WTC11 (cell line): Measurements from ENCODE around the gene SLAMF6.

Source experiments
- AFF4 ChIP-seq: sonication (generic); formaldehyde crosslinking; IDR thresholded peaks from 2 replicates; pipeline ENCODE4 v1.8.1; 2023; ENCODE audit warnings: mild to moderate bottlenecking, missing genetic modification reagents, borderline replicate concordance
- CREM ChIP-seq: sonication (generic); formaldehyde crosslinking; IDR thresholded peaks from 2 replicates; pipeline ENCODE4 v1.8.1; 2022; ENCODE audit warnings: mild to moderate bottlenecking, missing genetic modification reagents, moderate library complexity
- E2F4 ChIP-seq: sonication (generic); formaldehyde crosslinking; IDR thresholded peaks from 2 replicates; pipeline ENCODE4 v1.8.1; 2022; ENCODE audit warnings: low read depth, mild to moderate bottlenecking, moderate library complexity, missing genetic modification reagents, borderline replicate concordance
- ESRRA ChIP-seq: sonication (generic); formaldehyde crosslinking; IDR thresholded peaks from 2 replicates; pipeline ENCODE4 v1.8.1; 2022; ENCODE audit warnings: mild to moderate bottlenecking, missing genetic modification reagents, borderline replicate concordance
- FOXK1 ChIP-seq: sonication (generic); formaldehyde crosslinking; IDR thresholded peaks from 2 replicates; pipeline ENCODE4 v1.8.0; 2022; ENCODE audit warnings: mild to moderate bottlenecking, moderate library complexity, missing genetic modification reagents
- RELA ChIP-seq: sonication (generic); formaldehyde crosslinking; IDR thresholded peaks from 2 replicates; pipeline ENCODE4 v1.8.1; 2022; ENCODE audit warnings: missing genetic modification reagents, mild to moderate bottlenecking, borderline replicate concordance
- RORB ChIP-seq: fragments of 250-450 bp; sonication (Bioruptor Pico); IDR thresholded peaks from 2 replicates; pipeline ENCODE4 v1.9.0; 2021; ENCODE audit warnings: mild to moderate bottlenecking
- TEAD4 ChIP-seq: sonication (generic); formaldehyde crosslinking; IDR thresholded peaks from 2 replicates; pipeline ENCODE4 v1.8.0; 2022; ENCODE audit warnings: mild to moderate bottlenecking, missing genetic modification reagents
- USF1 ChIP-seq: sonication (generic); formaldehyde crosslinking; IDR thresholded peaks from 2 replicates; pipeline ENCODE4 v1.8.0; 2022; ENCODE audit warnings: mild to moderate bottlenecking, missing genetic modification reagents
- TF ChIP-seq, protein P1 (sequence below): fragments of 200-600 bp; IDR thresholded peaks from 2 replicates; pipeline ENCODE4 v1.8.0; 2022; ENCODE audit warnings: antibody characterized with exemption
- TF ChIP-seq, protein P2 (sequence below): sonication (generic); formaldehyde crosslinking; IDR thresholded peaks from 2 replicates; pipeline ENCODE4 v1.8.1; 2022; ENCODE audit warnings: mild to moderate bottlenecking, moderate library complexity, missing genetic modification reagents
- TF ChIP-seq, protein P3 (sequence below): sonication (generic); formaldehyde crosslinking; IDR thresholded peaks from 2 replicates; pipeline ENCODE4 v1.8.0; 2022; ENCODE audit warnings: mild to moderate bottlenecking, missing genetic modification reagents

DNA sequence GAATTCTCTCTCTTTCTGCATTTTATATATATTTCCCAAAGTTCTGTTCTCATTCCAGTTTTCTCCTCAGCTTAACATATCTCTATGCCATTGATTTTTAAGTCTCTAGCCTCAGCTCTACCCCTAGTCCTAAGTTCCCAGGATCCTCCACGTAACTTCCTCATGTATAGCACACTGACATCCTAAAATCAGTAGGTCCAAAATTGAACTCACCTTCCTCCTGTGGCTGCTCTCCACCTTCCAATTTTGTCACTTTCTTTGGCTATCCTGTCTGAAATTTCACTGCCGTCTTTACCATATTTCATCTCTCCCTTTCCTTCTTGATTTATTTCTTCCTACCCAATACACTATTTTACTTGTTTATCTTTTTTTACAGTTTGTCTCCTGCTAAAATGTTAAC is 1.5 kb downstream of the SLAMF6 start:
- TF ChIP-seq, protein P1, sequence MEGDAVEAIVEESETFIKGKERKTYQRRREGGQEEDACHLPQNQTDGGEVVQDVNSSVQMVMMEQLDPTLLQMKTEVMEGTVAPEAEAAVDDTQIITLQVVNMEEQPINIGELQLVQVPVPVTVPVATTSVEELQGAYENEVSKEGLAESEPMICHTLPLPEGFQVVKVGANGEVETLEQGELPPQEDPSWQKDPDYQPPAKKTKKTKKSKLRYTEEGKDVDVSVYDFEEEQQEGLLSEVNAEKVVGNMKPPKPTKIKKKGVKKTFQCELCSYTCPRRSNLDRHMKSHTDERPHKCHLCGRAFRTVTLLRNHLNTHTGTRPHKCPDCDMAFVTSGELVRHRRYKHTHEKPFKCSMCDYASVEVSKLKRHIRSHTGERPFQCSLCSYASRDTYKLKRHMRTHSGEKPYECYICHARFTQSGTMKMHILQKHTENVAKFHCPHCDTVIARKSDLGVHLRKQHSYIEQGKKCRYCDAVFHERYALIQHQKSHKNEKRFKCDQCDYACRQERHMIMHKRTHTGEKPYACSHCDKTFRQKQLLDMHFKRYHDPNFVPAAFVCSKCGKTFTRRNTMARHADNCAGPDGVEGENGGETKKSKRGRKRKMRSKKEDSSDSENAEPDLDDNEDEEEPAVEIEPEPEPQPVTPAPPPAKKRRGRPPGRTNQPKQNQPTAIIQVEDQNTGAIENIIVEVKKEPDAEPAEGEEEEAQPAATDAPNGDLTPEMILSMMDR: no peak
- TF ChIP-seq CREM (no peak), USF1 (CRISPR knock-in tag) (no peak), AFF4 (CRISPR knock-in tag) (no peak), ESRRA (CRISPR knock-in tag) (no peak), TEAD4 (no peak), E2F4 (CRISPR knock-in tag) (no peak), RELA (CRISPR knock-in tag) (no peak), FOXK1 (CRISPR knock-in tag) (no peak), RORB (CRISPR knock-in tag) (no peak)
- TF ChIP-seq, protein P2, sequence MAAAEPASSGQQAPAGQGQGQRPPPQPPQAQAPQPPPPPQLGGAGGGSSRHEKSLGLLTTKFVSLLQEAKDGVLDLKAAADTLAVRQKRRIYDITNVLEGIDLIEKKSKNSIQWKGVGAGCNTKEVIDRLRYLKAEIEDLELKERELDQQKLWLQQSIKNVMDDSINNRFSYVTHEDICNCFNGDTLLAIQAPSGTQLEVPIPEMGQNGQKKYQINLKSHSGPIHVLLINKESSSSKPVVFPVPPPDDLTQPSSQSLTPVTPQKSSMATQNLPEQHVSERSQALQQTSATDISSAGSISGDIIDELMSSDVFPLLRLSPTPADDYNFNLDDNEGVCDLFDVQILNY (CRISPR knock-in tag): no peak
- TF ChIP-seq, protein P3, sequence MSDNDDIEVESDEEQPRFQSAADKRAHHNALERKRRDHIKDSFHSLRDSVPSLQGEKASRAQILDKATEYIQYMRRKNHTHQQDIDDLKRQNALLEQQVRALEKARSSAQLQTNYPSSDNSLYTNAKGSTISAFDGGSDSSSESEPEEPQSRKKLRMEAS (CRISPR knock-in tag): no peak
